AG04450 (cell line): Measurements from ENCODE around the gene MAP3K13. TPM values are rescaled to one million over a fixed set of nuclear protein-coding genes. Genes with fewer than 3 reads are reported as not detected.

ENCODE experiments used
- CTCF ChIA-PET: fragments of 300-600, 350-600 bp; formaldehyde crosslinking; extraction: SDS; loops from one replicate; lab custom pipeline; 2022; ENCODE audit warnings: antibody characterized with exemption, inconsistent platforms; lab: Charles Lee
- POLR2A ChIA-PET: fragments of 350-600 bp; formaldehyde crosslinking; extraction: SDS; loops from one replicate; lab custom pipeline; 2021; ENCODE audit warnings: antibody characterized with exemption, inconsistent platforms; lab: Yijun Ruan, JAX
- DNase-seq: peaks from one replicate; pipeline ENCODE4 v3.0.0-alpha.2; 2011; ENCODE audit warnings: low read depth, low spot score
- H3K27ac ChIP-seq: one replicate; pipeline ENCODE4 v1.5.1; 2012; ENCODE audit warnings: low read depth, low read length, control low read depth
- H3K27me3 ChIP-seq: one replicate; pipeline ENCODE4 v1.6.0; 2012; ENCODE audit warnings: low read length; ENCODE audit not compliant: control insufficient read depth, insufficient read depth
- H3K4me3 ChIP-seq: 2 replicates; pipeline ENCODE4 v1.5.1; 2011; ENCODE audit warnings: mild to moderate bottlenecking, low read depth, low read length, control low read depth
- H3K9me3 ChIP-seq: 2 replicates; pipeline ENCODE4 v1.5.1; 2012; ENCODE audit warnings: low read length; ENCODE audit not compliant: control insufficient read depth, insufficient read depth
- CTCF ChIP-seq: IDR thresholded peaks from 2 replicates; pipeline ENCODE4 v1.5.1; 2011; ENCODE audit warnings: low read depth, low read length, control low read depth, inconsistent platforms
- polyA plus RNA-seq: library from polyadenylated mRNA; depleted of rRNA; stranded (reverse); fragments of >200 nt; gene quantifications from 2 replicates; pipeline ENCODE4 v1.2.3, GENCODE V29; 2011

The MAP3K13 gene
- polyA plus RNA-seq, 1 experiment, result 20.9 TPM

GRCh38 chr3:185318141-185318540, 44.8 kb upstream of the MAP3K13 start:
- H3K27me3 ChIP-seq, result no peaks in the 10 kb centered on the region
- TF ChIP-seq CTCF, result no peak
- no peaks in the 10 kb centered on the region for H3K9me3 ChIP-seq
- ChIA-PET CTCF (interaction anchor here (0.7 kb wide), 1 partner anchor 10 kb away, joined by 3 read pairs; no protein-coding TSS in a partner anchor), POLR2A (no interaction called here)
- no peak for DNase-seq
- no peak overlapping the region for H3K4me3 ChIP-seq
- no peak overlapping the region for H3K27ac ChIP-seq

GRCh38 chr3:185319801-185320200, 43.1 kb upstream of the MAP3K13 start:
- CTCF ChIA-PET, result no interaction called here
- POLR2A ChIA-PET, result no interaction called here
- no peaks in the 10 kb centered on the region for H3K27me3 ChIP-seq
- no peak overlapping the region for H3K4me3 ChIP-seq
- H3K9me3 ChIP-seq, result no peaks in the 10 kb centered on the region
- H3K27ac ChIP-seq, result no peak overlapping the region
- TF ChIP-seq CTCF, result no peak
- DNase-seq, result no peak

GRCh38 chr3:185320949-185321348, 42.0 kb upstream of the MAP3K13 start:
- H3K27ac ChIP-seq, result no peak overlapping the region
- ChIA-PET POLR2A (no interaction called here), CTCF (interaction anchor here (0.9 kb wide), 1 partner anchor 13 kb away, joined by 7 read pairs; no protein-coding TSS in a partner anchor)
- no peak overlapping the region for H3K4me3 ChIP-seq
- no peak for DNase-seq
- no peaks in the 10 kb centered on the region for H3K9me3 ChIP-seq
- no peaks in the 10 kb centered on the region for H3K27me3 ChIP-seq
- TF ChIP-seq CTCF, result no peak

- Histone ChIP-seq H3K9me3 (no peaks in the 10 kb centered on the region), H3K27me3 (no peaks in the 10 kb centered on the region), H3K27ac (no peak overlapping the region), H3K4me3 (no peak overlapping the region)
- POLR2A ChIA-PET, result no interaction called here
- no peak for TF ChIP-seq CTCF
- no peak for DNase-seq
- CTCF ChIA-PET, result interaction anchor here (0.6 kb wide), 1 partner anchor 18 kb away, joined by 3 read pairs; no protein-coding TSS in a partner anchor
Observed at GRCh38 chr3:185322101-185322719, 40.7 kb upstream of the MAP3K13 start.

- Histone ChIP-seq H3K27me3 (no peaks in the 10 kb centered on the region), H3K9me3 (no peaks in the 10 kb centered on the region), H3K27ac (no peak overlapping the region), H3K4me3 (no peak overlapping the region)
- POLR2A ChIA-PET, result interaction anchor here (0.7 kb wide), 1 partner anchor 250 kb away, joined by 3 read pairs; no protein-coding TSS in a partner anchor
- TF ChIP-seq CTCF, result no peak
- DNase-seq, result no peak
- CTCF ChIA-PET, result no interaction called here
Observed at GRCh38 chr3:185325946-185326791, 36.8 kb upstream of the MAP3K13 start.
